NCI-H187 treated with DMSO at 0.1 percent for 48 hours (cell line): ENCODE results near the gene RRAS2.
"Not testable (repeated sequence)": the region's sequence is repeated elsewhere in the genome, so short reads cannot be mapped to it uniquely, and the experiment has no call there.

Source experiments
- DNase-seq: peaks from one replicate; lab custom pipeline; 2025; lab: John Stamatoyannopoulos, UW

Gene RRAS2

DNA sequence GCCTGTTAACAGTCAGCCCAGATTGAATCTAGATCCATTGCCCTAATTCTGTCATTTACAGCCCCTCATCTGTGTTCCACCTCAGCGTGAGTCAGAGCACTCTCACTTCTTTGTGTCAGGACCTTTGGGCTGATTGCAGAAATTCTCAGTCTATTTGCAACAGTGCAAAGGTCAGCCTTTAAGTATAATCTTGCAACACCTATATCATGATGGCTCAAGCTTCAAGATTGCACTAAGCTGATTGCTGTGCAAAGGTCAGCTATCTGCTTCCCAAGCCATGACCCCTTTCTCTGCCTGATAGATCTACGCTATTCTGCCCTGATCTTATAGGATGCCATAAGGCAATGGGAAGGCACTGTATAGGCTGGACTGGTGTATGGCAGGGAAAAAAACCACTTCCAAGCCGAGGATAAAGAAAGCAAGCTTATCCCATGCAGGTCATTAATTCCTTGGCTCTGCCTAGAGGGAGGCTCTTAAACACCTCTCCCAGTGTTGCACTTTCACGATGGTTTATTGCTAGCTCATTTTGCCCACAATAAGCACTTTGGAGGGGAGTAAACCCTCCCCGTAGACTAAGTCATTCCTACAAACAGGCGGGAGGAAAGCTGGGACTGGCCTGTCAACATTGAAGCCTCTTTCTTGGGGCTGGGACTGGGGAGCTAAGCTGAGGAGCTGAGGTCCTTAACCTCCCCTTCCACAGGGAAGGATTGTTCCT lies 100.6 kb downstream of the RRAS2 start:
- no peak for DNase-seq

DNA sequence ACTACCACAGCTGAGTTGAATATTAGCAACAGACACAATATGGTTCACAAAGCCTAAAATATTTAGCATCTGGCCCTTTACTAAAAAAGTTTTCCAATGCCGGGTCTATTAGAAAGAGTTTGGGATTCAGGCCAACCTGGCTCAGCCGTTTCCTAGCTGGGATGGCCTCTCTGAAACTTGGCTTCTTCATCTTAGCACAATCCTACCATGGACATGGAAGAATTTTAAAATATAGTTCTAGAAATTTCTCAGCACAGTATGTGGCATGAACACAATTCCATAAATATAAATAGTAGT lies 103.8 kb downstream of the RRAS2 start:
- no peak for DNase-seq

DNA sequence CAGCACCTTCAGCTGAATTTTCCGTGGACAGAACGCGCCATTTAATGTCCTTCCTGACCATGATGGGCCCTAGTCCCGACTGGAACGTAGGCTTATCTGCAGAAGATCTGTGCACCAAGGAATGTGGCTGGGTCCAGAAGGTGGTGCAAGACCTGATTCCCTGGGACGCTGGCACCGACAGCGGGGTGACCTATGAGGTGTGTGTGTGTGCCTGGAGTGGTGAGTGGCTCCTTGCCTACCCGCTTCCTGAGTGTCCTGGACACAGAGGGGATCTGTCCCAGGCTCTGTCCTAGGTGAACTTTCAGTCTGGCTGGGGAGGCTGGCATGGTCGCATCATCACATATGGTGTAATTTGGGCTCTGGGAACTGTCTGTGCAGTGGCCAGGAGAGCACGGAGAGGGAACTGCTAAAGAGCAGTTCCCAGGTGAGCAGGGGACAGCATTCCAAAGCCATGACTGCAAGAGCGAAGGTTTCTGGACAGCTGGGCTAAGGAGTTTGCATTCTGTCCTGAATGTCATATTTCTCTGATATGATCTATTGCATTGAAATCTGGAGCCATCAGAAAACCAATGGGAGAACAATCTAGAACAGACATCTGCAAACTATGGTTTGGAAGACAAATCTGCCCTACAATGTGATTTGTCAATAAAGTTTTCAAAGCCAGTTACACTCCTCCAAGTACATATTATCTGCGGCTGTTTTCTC lies 104.3 kb downstream of the RRAS2 start:
- no peak for DNase-seq

DNA sequence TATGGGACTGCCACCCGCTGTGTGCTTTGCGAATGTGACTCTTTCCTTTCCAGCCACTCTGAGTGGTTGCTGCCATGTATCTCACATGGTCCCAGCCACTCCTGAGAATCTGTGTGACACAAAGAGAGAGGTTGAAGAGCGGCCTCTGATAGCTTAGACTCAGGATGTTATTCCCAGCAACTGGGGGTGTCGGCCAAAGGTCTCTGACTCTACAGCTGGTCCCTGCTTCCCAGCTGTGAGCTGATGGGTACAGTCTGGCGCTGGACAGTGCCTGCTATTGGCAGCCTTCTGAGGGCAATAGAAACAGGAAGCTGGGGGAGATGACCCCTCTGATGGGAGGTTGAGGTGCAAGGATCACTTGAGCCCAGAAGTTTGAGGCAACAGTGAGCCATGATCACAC lies 105.1 kb downstream of the RRAS2 start:
- no peak for DNase-seq

DNA sequence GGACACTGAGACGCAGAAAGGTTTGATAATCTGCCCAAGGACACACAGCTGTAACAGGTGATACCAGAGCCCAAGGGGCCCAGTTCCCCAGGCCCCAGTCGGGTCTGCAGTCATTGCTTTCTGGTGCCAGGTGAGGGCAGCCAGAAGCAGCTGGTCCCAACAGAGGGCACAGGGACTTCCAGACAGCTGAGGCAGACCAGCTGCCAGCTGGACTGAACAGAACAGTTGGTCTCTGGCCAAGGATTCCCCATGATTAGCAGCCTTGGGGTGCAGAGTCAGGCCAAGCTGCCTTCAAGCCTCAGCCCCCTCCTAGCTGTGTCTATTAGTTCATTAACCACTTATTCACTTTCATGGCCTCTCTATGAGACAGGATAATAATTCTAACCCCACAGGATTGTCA lies 105.6 kb downstream of the RRAS2 start:
- no peak for DNase-seq

DNA sequence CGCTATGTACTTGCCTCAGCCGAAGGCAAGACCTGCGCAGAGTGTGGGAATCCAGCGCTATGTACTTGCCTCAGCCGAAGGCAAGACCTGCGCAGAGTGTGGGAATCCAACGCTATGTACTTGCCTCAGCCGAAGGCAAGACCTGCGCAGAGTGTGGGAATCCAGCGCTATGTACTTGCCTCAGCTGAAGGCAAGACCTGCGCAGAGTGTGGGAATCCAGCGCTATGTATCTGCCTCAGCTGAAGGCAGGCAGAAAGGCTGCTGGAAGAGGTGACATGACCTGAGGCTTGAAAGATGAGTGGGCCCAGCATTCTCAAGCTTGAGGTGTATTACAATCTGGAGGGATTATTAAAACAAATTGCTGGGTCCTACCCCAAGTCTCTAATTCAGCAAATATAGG lies 106.5 kb downstream of the RRAS2 start:
- DNase-seq = not testable (repeated sequence)

DNA sequence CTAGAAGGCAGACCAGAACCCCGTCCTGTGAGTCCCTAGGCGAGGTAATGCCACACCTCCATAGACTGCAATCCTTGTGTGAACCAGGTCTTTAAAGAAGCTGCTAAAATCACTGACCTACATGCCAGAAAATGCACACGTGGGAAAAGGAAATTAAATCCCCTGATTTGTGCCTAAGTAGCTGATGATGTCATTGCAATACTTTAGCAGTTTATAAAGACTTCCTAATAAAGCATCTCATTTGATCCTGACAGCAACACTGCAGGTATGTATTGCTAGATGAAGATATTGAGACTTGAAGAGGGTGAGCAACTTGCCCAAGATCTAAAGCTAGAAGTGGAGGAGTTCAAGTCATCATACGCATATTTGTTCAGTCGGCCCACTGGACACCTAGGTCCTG lies 107.2 kb downstream of the RRAS2 start:
- no peak for DNase-seq

DNA sequence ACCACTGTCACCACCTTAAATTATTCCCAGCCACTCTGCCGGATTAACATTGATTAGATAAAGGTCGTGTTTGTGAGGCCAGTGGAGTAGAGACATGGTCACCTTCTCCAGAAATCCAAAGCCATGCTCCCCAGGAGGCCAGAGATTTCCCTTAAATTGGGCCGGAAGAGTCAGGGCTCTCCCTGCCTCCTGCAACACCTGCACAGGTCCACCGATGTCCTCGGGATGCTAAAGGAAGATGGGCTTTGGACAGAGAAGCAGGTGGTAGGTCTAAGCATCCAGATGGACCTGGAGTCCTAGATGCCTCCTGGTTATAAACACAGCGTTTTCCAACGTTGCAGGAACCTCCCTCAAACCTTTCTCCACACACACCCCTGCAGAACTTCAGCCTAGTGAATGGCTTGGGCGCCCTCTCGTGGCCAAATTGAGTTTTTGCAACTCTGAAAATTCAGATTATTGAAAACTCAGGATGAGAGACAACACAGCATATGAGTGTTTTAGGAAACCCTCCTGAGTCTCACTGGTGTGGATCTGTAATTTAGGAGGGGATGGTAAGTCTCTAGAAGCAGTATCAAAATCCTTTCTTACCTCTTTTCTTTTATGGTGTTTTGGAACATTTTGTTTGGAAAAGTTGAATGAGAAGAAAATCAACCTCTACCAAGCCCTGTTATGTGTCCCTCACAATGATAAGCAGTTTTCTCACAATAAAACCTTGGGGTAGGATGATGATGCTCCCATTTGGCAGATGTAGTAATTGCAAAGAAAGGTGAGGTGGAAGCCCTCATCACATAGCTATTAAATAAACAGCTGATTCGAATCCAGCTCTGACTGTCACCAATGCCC lies 109.6 kb downstream of the RRAS2 start:
- peak; percentile 24 for DNase-seq

DNA sequence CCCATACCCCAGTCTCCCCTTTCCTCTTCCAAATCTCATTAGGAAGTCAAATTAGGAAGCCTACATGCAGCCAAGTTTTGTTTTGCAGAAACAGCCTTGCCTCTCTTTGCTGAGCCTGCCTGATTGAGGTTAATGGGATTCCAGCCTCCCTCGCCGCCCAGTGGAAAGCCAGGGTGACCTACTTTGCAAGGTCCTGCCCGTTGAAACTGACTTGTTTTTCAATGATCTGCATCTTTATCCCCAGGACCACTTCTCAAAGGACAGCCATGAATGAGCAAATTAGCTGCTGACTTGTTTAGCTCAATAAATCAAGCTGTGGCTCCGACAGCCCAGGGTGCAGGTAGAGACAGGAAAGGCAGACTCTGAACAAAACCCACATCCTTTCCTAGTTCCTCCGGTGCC lies 110.4 kb downstream of the RRAS2 start:
- DNase-seq = no peak

DNA sequence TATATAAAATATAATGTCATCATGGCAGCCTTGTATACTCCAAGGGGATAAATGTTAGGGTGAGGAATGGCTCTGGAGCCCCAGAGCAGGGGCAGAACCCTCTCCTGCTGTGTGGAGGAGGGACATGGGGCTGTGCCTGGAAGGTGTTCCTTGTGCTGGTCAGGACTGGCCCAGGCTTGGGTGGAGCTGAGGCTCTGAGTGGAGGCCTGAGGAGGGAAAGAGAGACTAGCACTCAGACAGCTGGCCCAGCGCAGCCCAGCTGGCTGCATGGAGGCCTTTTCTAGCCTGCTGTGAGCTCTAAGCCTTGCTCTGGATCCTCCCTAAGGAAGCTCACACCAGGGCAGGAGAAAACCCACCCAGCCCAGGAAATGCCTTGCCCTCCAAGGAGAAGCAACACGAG lies 113.5 kb downstream of the RRAS2 start:
- no peak for DNase-seq

DNA sequence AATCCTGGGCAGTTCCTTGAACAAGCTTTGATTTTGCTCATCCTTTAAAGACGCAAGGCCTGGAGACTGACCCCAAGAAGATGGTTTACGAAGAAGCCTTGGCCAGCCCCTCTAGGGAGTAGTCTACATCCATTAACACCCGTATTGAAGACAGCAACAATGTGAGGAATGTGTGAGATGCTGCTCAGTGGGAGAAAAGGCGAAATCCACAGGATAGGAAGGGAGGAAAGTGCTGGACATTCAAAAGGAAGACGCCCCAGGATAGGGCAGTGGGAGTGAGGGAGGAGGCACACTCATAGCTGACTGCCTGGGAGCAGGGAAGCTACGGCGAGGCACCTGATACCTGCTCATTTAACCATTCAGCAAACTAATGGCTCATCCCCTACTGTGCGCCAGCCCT lies 114.1 kb downstream of the RRAS2 start:
- DNase-seq = no peak

DNA sequence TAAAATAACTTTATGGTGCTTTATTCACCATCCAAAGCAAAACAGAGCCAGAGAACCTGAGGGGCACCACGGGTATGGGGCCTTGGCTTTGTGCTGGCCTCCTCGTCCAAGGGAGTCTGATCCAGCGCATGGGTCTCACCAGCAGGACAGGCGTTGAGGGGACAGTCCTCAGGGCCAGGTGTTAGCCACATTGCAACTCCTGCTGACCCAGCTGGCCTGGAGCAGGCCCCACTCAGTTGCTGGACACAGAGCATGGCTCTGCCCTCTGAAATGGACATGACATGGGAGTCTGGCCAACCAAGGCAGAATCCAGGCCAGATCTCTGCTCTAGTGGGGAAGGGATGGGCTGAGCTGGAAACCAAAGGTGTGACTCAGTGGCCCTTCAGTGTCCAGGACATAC lies 116.2 kb downstream of the RRAS2 start:
- DNase-seq = no peak

DNA sequence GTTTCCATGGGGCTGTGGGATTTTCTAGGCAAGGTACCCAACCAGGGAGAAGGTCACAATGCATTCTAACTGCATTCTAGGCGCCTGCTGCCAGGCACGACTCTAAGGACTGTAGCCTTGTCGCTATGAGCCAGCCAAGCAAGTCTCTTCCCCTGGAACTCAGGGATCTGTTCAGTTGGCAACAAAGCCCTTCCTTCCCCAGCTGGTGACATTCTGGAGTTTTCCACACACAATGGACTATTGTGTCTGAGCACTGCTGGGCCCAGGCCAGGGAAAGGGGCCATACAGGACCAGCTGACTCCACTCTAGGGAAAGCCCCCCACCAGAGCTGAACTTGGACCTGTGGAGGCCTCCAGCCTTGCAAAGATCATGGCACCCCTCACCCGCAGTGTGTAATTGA lies 116.8 kb downstream of the RRAS2 start:
- no peak for DNase-seq

DNA sequence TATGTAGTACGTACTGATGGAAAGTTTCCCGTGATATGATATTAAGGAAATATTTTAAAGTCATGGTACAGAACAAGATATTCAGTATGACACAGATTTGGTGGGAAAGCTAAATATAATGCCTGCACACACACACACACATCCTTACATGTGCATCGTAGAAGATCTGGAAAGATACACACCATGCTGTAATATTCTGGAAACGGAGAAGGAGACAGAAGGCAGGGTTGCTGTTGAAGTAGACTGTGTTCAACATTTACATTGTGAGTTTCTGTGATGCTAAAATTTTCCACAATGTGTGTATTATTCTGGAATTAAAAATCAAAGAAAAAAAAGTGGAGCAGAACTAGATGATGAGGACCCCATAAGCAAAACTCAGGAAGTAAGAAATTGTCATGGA lies 118.0 kb downstream of the RRAS2 start:
- no peak for DNase-seq

DNA sequence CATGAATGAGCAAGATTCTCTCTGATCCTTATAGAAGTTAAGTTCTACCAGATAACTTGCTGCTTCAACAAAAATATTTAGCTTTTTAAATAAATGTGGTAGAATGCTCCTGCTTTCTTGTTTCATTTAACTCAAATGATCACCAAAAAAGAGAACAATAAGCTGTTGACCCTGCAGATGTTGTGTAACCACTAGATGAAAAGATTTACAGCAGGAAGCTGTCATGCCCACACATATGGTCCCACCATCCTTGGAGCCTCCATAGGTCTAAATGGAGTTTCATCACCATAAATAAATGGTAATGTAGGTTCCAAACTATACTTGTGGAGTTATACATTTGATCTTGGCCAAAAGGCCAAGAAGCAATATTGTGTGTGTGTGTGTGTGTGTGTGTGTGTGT lies 118.8 kb downstream of the RRAS2 start:
- DNase-seq = no peak

DNA sequence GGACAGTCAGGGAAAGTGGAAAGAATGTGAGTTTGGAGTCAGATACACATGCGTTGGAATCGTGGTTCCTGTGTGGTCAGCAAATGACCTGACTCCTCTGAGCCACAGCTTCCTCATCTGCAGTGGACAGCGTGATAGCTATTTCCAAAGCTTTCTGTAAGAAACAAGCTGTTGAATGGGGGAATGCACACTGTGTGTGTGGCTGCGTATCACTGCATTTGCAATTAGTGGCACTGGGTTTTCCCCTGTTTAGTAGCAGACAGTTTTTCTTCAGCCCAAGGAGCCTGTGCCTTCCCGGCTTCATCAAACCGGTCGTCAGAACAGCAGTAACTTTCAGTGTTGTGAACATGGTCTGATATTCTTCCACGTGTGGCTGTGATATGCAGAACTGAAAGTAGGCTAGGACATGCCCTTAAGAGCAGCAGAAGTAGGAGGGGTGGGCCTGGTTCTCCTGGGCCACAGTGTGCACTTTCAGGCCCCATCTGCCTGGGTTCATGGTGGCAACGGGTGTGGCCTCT lies 121.5 kb downstream of the RRAS2 start:
- DNase-seq = no peak

DNA sequence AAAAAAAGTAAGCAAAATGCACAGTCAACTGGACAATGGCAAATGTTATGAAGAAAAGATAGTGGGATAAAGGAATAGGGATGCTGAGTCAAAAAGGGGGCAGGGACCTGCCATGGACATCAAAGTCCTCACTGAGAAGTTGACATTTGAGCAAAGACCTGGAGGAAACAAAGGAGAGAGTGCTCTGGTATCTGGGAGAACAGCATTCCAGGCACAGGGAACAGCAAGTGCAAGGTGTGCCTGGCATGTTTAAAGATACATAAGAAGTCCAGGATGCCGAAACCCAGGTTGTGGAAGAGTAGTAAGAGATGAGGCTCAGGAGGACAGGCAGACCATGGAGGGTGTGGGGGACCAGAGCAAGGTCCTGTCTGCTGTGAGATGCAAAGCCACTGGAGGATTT lies 123.3 kb downstream of the RRAS2 start:
- DNase-seq = no peak

DNA sequence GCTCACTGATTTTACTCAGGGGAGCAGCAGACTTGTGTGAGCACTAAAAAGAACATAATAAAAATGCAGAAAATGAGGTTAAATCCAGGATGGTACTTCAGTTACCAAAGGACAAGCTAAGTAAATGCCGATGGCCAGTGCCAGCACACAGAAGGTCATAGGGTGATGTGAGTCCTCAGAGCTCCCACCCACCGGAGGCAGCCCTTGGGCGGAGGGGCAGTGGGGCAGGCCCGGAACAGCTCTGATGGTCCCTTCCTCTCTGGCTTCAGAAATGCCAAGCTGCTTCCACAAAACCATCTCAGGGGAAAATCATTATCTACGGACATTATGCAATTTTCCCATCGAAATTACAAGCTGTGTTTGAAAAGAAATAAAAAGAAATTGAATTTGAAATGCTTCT lies 124.5 kb downstream of the RRAS2 start:
- DNase-seq = no peak

DNA sequence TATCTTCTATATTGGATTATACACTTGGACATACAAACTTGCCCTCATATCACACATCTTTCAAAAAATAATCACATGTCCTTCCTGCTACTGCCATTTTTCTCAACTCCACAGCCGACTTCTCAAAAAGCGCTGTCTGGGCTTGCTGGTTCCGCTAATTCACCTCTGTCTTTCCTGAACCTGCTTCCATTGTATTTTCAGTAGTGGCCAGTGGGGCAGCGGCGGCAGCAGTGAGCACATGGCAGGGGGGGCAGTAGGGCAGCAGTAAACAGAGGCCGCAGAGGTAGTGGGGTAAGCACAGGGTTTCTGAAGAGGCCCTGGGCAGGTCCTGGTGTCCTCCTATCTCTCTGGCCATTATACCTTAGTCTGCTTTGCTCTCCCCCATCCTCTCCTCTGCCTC lies 126.3 kb downstream of the RRAS2 start:
- no peak for DNase-seq

DNA sequence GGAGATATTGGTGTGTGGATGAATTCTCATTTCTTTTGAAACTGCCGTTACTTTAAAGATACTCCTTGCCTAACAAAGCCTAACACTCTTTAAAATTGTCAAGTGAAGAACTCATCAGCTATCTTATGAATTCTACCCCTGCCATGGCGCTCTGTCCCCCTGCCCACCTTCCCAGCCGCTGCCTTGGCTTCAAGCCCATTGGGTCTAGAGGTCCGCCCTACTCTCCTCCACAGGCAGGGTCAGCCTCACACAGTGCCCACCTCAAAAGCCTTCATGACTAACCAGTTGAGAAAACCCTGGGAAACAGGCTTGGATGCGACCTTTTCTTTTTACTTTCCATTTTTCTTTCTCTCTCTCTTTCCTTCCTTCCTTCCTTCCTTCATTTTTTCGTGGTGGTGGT lies 128.6 kb downstream of the RRAS2 start:
- DNase-seq = no peak

DNA sequence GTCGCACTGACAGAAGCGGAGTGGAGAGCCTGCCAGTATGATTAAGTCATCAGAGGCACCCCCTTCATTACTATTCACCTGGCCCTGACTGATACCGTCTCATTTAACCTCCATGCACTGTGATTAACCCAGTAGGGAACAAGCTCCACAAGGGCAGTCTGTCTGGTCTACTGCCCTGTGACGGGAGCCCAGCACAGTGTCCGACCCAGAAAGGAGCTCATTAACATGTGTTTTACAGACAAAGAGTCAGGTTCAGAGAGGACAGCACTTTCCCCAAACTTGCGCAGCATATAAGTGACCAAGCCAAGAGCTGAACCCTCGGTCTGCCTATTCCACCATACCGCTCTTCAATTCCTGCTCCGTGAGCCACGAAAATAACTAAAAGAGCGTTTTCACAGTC lies 129.5 kb downstream of the RRAS2 start:
- no peak for DNase-seq

DNA sequence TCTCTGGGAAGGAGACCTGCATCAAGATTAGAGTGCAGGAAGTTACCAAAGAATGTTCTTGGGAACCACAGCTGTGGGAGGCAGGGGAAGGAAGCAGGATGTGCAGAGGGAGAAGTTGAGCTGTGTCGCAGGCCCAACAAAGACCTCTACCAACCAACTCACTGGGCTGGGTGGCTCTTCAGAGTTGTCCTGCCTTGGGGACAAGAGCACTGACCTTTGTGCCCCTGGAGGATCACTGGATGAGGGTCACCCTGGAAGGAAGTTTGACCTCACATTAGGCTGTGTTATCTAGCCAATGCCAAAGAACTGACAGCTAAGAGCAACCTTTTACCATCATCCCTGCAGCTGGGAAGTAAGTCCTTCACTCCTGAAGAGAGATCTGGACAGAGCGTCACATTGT lies 130.6 kb downstream of the RRAS2 start:
- no peak for DNase-seq
